GM12801 (cell line): ENCODE measurements around the gene SPDYC.

ENCODE experiments used
- TF ChIP-seq, protein P1 (sequence below): IDR thresholded peaks from one replicate; pipeline ENCODE4 v1.5.1; 2011; ENCODE audit warnings: control low read depth; ENCODE audit not compliant: insufficient read length; ENCODE audit errors: extremely low read depth

Gene SPDYC

DNA sequence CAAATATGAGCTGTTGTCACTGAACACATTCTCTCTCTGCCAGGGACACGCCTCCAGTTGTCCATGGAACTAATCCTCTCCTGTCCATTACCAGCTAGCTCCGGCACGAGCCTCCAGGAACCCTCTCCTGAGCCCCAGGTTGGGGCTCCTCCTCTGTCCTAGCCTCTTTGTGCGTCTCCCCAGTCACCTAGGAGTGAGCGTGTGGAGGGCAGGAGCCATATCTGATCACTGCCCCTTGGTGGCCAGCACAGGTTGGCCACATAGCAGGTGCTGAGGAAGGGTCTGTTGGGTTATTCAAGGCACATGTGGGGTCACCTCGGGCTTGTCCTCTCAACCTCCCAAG lies 38.2 kb upstream of the SPDYC start:
- TF ChIP-seq, protein P1, sequence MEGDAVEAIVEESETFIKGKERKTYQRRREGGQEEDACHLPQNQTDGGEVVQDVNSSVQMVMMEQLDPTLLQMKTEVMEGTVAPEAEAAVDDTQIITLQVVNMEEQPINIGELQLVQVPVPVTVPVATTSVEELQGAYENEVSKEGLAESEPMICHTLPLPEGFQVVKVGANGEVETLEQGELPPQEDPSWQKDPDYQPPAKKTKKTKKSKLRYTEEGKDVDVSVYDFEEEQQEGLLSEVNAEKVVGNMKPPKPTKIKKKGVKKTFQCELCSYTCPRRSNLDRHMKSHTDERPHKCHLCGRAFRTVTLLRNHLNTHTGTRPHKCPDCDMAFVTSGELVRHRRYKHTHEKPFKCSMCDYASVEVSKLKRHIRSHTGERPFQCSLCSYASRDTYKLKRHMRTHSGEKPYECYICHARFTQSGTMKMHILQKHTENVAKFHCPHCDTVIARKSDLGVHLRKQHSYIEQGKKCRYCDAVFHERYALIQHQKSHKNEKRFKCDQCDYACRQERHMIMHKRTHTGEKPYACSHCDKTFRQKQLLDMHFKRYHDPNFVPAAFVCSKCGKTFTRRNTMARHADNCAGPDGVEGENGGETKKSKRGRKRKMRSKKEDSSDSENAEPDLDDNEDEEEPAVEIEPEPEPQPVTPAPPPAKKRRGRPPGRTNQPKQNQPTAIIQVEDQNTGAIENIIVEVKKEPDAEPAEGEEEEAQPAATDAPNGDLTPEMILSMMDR, result no peak

DNA sequence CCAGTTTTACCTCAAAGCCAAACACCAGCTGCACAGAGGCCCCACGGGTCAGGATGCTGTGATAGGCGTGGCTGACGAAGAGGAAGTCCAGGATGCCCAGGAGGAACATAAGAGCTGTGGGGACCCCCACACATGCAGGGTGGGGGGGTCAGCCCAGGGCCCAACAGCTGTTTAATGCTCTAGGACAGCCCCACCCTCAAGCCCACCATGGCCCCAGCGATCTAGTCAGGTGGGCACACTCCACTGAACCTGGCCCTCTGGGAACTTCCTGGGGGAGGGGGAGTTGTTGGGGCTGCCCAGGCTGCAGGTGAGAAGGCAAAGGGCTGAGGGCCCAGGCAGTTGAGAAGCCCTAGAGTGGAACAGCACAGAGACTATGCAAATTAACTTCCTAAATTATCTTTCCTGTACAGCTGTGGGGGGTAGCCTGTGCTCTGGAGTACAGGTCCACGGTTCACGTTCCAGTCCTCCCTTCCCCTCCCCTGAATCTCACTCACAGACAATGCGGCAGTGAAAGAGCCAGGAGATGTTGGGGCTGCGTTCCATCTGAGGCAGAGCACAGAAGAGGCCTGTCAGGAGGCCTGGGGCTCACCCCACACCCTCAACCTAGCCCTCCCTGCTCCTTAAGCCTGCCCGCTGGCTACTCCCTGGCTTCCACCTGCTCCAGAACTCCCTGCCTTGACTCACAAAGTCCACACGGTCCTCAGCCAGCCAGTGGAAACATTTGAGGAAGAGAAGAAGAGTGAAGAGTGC lies 37.6 kb upstream of the SPDYC start:
- TF ChIP-seq, protein P1, result no peak

DNA sequence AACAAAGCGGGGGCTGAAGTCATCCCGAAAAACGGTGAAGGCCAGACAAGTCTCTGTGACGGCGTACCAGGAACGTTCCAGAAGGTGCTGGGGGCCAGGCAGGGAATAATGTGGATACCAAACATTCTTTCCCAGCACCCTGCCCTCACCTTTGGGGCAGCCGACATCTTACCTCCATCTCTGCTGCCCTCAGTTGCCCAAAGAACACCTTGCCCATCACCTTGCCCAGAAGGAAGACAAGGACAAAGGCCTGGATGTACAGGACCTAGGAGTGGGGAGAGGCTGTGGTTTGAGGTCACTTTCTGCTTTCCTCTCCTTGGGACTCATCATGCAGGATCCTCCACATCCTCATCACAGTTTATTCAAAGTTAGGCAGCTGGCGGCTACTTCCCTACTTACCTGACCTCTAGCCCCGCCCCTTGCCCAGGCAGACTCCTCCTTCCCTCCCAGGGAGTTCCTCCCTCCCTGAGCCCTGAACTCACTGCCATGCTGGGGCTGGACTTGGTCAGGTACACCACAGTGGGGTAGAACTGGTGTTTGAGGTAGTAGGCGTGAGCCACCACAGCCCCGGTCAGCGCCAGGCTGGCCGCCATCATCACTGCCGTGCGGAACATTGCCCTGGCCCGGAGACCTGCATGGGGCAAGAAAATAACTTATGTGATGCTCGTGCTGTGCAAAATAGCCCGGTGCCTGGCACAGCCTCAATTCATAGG lies 36.9 kb upstream of the SPDYC start:
- TF ChIP-seq, protein P1, result no peak

DNA sequence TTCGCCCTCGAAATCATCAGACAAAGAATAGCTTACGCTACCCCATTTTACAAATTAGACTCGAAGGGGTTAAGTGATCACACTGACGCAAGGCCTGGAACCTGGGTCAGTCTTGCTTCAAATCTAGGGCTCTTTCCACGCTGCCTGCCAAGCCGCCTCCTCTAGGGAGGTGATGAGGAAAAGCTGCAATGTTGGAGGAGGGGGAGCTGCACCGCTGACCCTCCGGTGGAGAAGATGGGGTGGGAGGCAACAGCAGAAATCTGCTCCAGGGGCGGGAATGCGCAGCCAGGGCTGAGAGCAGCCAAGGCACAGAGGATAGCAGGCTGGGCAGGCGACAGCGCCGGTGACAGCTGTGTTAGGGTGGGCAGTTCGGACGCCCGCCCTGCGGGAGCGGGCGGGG lies 36.3 kb upstream of the SPDYC start:
- TF ChIP-seq, protein P1, result no peak

DNA sequence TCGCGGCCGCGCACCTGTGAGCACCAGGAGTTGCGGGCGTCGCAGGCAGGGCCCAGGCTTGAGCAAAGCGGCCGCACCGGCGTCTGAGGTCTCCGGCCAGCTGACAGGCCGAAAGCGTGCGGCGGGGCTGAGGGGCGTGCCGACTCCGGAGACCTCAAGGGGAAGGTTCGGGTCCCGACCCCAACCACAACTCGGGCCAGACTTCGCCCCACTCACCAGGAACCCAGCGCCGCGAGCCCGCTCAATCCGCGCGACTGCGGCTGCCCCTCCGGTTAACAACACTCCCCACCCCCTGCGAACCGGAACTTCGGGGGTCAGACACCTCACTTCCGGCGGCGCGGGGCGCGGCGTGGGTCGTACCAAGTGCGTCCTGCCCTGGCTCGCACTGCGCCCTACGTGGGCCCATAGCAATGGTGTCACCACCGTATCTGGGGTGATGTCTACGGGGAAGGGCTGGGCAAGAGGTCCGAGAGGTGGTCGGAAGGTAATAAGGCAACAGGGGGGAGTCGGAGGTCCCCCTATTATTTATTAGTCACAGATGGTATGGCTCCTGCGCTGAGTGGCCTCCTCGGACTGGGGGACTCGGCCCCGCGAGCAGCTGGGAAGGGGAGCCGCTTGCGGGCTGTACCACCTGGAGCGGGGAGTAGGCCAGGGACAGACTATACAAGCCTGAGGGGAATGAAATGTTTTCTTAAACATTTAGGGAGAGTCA lies 35.6 kb upstream of the SPDYC start, which contains the start of gene SYVN1:
SYVN1 (minus strand) TSS at position 280 of the 712 bp plus-strand sequence. CDS start 918 bp downstream, outside the sequence.
- TF ChIP-seq, protein P1, result no peak

DNA sequence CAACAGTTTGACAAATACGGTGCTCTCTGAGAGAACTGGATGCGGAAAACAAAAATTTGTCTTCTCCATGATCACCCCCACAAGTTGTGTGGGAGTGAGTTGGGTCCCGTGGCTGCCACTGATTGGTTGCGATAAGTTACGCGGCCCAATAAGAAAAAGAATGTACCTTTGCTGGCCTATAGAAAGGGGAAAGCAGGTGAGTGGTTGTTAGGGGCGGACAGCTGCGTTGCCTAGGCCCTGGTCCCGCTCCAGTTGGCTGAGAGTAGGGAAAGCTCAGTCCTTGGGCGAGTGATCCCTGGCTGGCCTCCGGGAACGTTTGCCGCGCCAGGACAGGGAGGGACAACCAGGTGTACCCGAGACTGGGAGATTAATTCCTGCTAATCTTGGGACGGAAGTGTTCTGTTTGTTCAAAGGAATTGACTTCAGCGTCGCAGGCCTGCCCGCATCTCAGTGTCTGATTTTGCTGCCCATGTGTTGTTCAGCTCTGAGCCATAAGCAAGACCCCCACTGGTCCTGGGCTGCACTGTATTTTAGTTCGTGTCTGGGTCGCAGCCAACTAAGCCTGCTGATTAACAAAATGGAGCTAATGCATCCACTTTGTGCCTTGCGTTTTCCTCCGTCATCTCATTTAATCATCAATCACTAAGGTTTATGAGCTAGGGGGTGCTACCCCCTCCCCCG lies 34.9 kb upstream of the SPDYC start:
- TF ChIP-seq, protein P1, result no peak

DNA sequence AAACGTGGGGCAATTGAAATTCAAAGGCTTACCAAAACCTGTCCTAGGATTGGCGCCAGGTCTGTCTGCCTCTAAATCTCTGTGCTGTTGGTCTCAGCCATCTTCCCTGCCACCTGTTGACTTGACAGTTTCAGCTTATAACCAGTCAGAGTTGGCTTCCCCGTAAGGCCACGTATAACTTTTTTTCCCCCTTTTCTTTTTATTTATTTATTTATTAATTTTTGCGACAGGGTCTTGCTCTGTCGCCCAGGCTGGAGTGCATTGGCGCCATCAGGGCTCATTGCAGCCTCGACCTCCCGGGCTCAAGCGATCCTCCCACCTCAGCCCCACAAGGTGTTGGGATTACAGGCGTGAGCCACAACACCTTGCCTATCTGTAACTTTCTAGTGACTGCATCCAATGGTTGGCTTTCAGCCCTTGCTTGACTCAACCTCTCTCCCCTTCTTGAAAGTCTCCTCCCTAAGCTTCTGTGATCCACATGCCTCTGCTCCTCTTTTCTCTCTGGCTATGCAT lies 34.3 kb upstream of the SPDYC start:
- TF ChIP-seq, protein P1, result no peak
